Measurements from ENCODE around the gene ADGRL3.

GRCh38 chr4:61407642-61408618 lies 207.8 kb downstream of the ADGRL3 start:
- TF ChIP-seq CTCF (IDR thresholded peaks at IDR 0.05) (no peak), EP300 (IDR thresholded peaks at IDR 0.05) (no peak), POLR2A (IDR thresholded peaks at IDR 0.05) (no peak), POLR2AphosphoS5 (IDR thresholded peaks at IDR 0.05) (no peak)
